Transverse colon (tissue), 4 donors: ENCODE measurements around the gene KMT5B. TPM values are rescaled to one million over a fixed set of nuclear protein-coding genes. Genes with fewer than 3 reads are reported as not detected.

ENCODE experiments used
- DNase-seq: peaks from one replicate; pipeline ENCODE4 v3.0.0-alpha.2; 2019
- H3K27ac ChIP-seq, 4 donors: fragments of 200-600 bp; sonication (generic); 2 replicates each; pipeline ENCODE4 v1.5.1; 2016 to 2018; ENCODE audit warnings: inconsistent platforms in 4 of 4
- H3K27me3 ChIP-seq: fragments of 200-600 bp; sonication (generic); 2 replicates; pipeline ENCODE4 v1.5.1; 2017; ENCODE audit warnings: inconsistent platforms
- H3K36me3 ChIP-seq, 4 donors: fragments of 200-600 bp; sonication (generic); 2 replicates each; pipeline ENCODE4 v1.5.1; 2017 to 2019; ENCODE audit warnings: inconsistent platforms in 4 of 4
- H3K4me1 ChIP-seq, 4 donors: fragments of 200-600 bp; sonication (generic); 2 replicates each; pipeline ENCODE4 v1.5.1; 2017 to 2020; ENCODE audit warnings: inconsistent platforms in 4 of 4
- H3K4me3 ChIP-seq, 4 donors: fragments of 200-600 bp; sonication (generic); 1 replicate in 1 of 4; 2 replicates in 3 of 4; pipeline versions ENCODE4 v1.5.1 to v1.6.1; 2017 to 2019; ENCODE audit warnings: inconsistent platforms in 4 of 4
- H3K9me3 ChIP-seq, 2 donors: fragments of 200-600 bp; sonication (generic); 2 replicates each; pipeline ENCODE4 v1.5.1; 2017 to 2019; ENCODE audit warnings: inconsistent platforms in 2 of 2
- CTCF ChIP-seq, 5 experiments: fragments of 200-600 bp in 3 of 5; fragments of 450-650 bp in 2 of 5; sonication (generic) in 3 of 5; IDR thresholded peaks; 1 replicate in 2 of 5; 2 replicates in 3 of 5; pipeline ENCODE4 v1.5.1; 2016 to 2017; ENCODE audit warnings: antibody characterized with exemption in 5 of 5, inconsistent platforms in 3 of 5, mild to moderate bottlenecking in 2 of 5, moderate library complexity in 1 of 5
- EP300 ChIP-seq: sonication (generic); formaldehyde crosslinking; IDR thresholded peaks from one replicate; pipeline ENCODE4 v1.6.1; 2017; ENCODE audit warnings: antibody characterized with exemption, low read depth
- POLR2A ChIP-seq: fragments of 450-650 bp; IDR thresholded peaks from one replicate; pipeline ENCODE4 v1.6.1; 2016; ENCODE audit warnings: antibody characterized with exemption, mild to moderate bottlenecking, moderate library complexity
- POLR2AphosphoS5 ChIP-seq, 3 donors: sonication (generic); formaldehyde crosslinking; IDR thresholded peaks; one replicate each; pipeline ENCODE4 v1.6.1; 2016; ENCODE audit warnings: antibody characterized with exemption in 3 of 3
- WGBS, 2 donors: methylation state at CpG; one replicate each; pipeline ENCODE4 v1.1.5; 2018; ENCODE audit warnings: low coverage in 1 of 2; 5-methylcytosine and 5-hydroxymethylcytosine counted together
- in situ Hi-C, 4 donors: fragments of 200-750 bp; cut with MboI; loops; one replicate each; pipeline versions ENCODE4 v1.15.0 to v1.15.1; 2017; ENCODE audit warnings: low sequenced_read_pairs in 3 of 4, low pct_ligation_motif_present in 1 of 4, low pct_unique_long_range_greater_than_20kb in 1 of 4
- intact Hi-C: fragments of 100-400 bp; cut with DNase I; formaldehyde crosslinking; loops from one replicate; pipeline ENCODE4 v1.15.1; 2023; ENCODE audit warnings: low total_unique reads
- total RNA-seq, 4 donors: library from RNA; depleted of rRNA; stranded (reverse); fragments of >200 nt; gene quantifications; one replicate each; pipeline ENCODE4 v1.1.0, GENCODE V29; 2016

KMT5B gene
- total RNA-seq, 4 donors from 2014 or later, result 33.4 to 71.4 (median 63.8) TPM

DNA sequence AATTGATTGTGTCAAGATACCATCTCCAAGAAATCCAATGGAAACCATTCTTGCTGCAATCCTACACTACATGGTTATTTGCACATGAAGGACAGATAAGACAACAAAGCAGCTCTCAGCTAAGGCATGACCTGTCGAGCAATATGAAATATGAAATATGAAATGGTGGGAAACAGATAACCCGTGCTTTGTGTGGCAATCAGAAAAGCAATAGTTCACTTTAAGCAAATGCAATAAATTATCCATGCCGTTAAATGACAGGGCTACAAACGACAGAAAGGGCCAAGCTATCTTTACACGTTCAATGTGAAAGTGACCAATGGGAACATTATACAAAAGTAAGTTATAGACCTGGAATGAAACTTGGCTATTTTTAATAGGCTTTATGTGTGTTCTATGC, 35.2 kb downstream of the KMT5B start:
- in situ Hi-C loops, result no loop called here
- TF ChIP-seq CTCF (IDR thresholded peaks at IDR 0.05) (no peak), POLR2AphosphoS5 (IDR thresholded peaks at IDR 0.05) (no peak), EP300 (no peak), POLR2A (no peak)
- intact Hi-C loops, result no loop called here
- no peak overlapping the region for H3K27ac ChIP-seq
- no peaks in the 10 kb centered on the region for H3K27me3 ChIP-seq
- no peaks in the 10 kb centered on the region for H3K9me3 ChIP-seq
- no peak overlapping the region for H3K4me3 ChIP-seq
- DNase-seq, result no peak
- peaks cover 0 to 61% (median 31%) of the 10 kb centered on the region in 4 donors for H3K36me3 ChIP-seq
- 86 to 89% methylated on average over 3 to 5 of the region's 5 CpGs for WGBS, 2 donors
- no peaks in the 10 kb centered on the region for H3K4me1 ChIP-seq

DNA sequence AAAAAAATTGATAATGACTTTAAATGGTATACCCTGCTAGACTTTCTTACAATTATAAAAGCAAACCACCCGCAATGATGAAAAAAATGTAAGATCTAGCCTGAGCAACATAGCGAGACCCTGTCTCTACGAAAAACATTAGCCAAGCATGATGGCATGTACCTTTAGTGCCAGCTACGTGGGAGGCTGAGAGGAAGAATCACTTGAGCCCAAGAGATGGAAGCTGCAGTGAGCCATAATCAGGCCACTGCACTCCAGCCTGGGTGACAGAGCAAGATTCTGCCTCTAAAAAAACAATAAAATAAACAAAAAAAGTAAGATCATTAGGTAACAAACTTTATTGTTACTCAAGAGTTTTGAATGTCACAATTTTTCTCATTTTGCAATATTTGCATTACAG, 39.2 kb downstream of the KMT5B start:
- TF ChIP-seq CTCF (IDR thresholded peaks at IDR 0.05) (no peak), POLR2A (no peak), EP300 (no peak), POLR2AphosphoS5 (IDR thresholded peaks at IDR 0.05) (no peak)
- Histone ChIP-seq H3K27me3 (no peaks in the 10 kb centered on the region), H3K36me3 (peaks cover 0 to 86% (median 40%) of the 10 kb centered on the region in 4 donors), H3K4me1 (no peaks in the 10 kb centered on the region), H3K4me3 (no peak overlapping the region), H3K27ac (no peak overlapping the region), H3K9me3 (no peaks in the 10 kb centered on the region)
- DNase-seq, result no peak
- WGBS, 2 donors, result 90 to 98% methylated on average over 4 of the region's 4 CpGs
- intact Hi-C loops (no loop called here), in situ Hi-C loops (no loop called here)

- Histone ChIP-seq H3K4me3 (no peak overlapping the region), H3K9me3 (no peaks in the 10 kb centered on the region), H3K27me3 (no peaks in the 10 kb centered on the region), H3K27ac (no peak overlapping the region), H3K36me3 (peaks cover 0 to 77% (median 38%) of the 10 kb centered on the region in 4 donors), H3K4me1 (no peaks in the 10 kb centered on the region)
- DNase-seq, result no peak
- TF ChIP-seq POLR2A (no peak), EP300 (no peak), POLR2AphosphoS5 (IDR thresholded peaks at IDR 0.05) (no peak), CTCF (IDR thresholded peaks at IDR 0.05) (no peak)
- in situ Hi-C loops (loop anchor here in 1 of 4 donors (10.0 kb wide), 1 partner anchor 95 kb away; no protein-coding TSS in a partner anchor), intact Hi-C loops (no loop called here)
Measured at GRCh38 chr11:68169442-68169841, 43.7 kb downstream of the KMT5B start.

DNA sequence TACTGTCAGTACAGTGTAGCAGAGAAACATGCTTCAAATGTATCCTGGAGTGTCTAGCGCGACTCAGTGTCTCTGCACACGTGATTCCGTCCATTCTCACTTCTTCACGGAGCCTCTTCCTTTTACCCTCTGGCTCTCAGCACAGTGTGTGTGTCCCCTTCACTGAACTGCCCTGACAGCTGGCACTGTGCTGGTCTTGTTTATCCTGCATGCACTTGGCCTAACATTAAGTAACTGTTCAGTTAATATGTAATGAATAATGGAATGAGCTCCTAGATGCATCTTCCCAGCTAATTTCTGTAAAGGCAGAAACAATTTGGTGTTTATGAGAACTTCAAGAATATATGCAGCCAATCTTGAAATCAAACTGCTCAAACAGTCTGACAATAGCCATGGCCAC, 44.4 kb downstream of the KMT5B start:
- no peak for TF ChIP-seq CTCF (IDR thresholded peaks at IDR 0.05)
- no peak overlapping the region for H3K27ac ChIP-seq
- DNase-seq, result no peak
- H3K4me1 ChIP-seq, result no peaks in the 10 kb centered on the region
- H3K4me3 ChIP-seq, result no peak overlapping the region
- WGBS, 2 donors, result 98 to 100% methylated on average over 5 of the region's 5 CpGs
- intact Hi-C loops, result no loop called here
- no peaks in the 10 kb centered on the region for H3K9me3 ChIP-seq
- no peaks in the 10 kb centered on the region for H3K27me3 ChIP-seq
- peaks cover 0 to 71% (median 34%) of the 10 kb centered on the region in 4 donors for H3K36me3 ChIP-seq
- in situ Hi-C loops, result loop anchor here in 1 of 4 donors (10.0 kb wide), 1 partner anchor 94 kb away; no protein-coding TSS in a partner anchor
